Lower leg skin (tissue), 3 donors: ENCODE measurements around the gene BLM.

Experiments
- POLR2A ChIP-seq, 2 donors: fragments of 450-650 bp; IDR thresholded peaks; one replicate each; pipeline ENCODE4 v1.6.1; 2016 to 2017; ENCODE audit warnings: antibody characterized with exemption in 2 of 2, mild to moderate bottlenecking in 1 of 2, moderate library complexity in 1 of 2
- TF ChIP-seq, protein P1 (sequence below), 3 donors: fragments of 450-650 bp; IDR thresholded peaks; one replicate each; pipeline ENCODE4 v1.5.1; 2016; ENCODE audit warnings: antibody characterized with exemption in 3 of 3, mild to moderate bottlenecking in 3 of 3, moderate library complexity in 2 of 3

DNA sequence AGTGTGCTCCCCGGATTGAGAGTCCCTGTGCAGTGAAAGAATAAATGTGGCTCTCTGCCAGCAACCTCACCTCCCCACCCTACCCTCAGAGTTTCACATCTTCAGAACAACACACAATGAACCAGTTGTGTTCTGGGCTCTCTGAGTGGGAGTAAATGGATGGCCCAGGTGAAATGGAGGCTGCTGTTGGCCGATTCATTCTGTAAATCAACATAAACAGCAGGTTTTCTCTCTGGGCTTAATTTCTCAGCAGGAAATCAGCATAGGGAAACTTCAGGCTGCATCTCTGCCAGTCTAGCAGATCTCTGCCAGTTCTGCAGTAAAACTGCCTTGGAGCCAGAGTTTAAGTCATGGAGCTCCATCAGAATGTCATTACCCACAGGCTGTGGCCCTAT is 96.6 kb downstream of the BLM start:
- TF ChIP-seq, protein P1, sequence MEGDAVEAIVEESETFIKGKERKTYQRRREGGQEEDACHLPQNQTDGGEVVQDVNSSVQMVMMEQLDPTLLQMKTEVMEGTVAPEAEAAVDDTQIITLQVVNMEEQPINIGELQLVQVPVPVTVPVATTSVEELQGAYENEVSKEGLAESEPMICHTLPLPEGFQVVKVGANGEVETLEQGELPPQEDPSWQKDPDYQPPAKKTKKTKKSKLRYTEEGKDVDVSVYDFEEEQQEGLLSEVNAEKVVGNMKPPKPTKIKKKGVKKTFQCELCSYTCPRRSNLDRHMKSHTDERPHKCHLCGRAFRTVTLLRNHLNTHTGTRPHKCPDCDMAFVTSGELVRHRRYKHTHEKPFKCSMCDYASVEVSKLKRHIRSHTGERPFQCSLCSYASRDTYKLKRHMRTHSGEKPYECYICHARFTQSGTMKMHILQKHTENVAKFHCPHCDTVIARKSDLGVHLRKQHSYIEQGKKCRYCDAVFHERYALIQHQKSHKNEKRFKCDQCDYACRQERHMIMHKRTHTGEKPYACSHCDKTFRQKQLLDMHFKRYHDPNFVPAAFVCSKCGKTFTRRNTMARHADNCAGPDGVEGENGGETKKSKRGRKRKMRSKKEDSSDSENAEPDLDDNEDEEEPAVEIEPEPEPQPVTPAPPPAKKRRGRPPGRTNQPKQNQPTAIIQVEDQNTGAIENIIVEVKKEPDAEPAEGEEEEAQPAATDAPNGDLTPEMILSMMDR (IDR thresholded peaks at IDR 0.05), result no peak
- no peak for TF ChIP-seq POLR2A (IDR thresholded peaks at IDR 0.05)
